Natural killer cell (primary cell): ENCODE measurements around the gene TEX13B. TPM values are rescaled to one million over a fixed set of nuclear protein-coding genes. Genes with fewer than 3 reads are reported as not detected.

Experiments
- ATAC-seq, 3 donors: fragments of 150-1000 bp in 2 of 3; fragments of 200-7000 bp in 1 of 3; cut with Tn5 transposase; 1 replicate in 1 of 3; 2 replicates in 2 of 3; pipeline ENCODE4 v1.10.0; 2021; ENCODE audit warnings: mild to moderate bottlenecking in 2 of 3, moderate library complexity in 2 of 3
- DNase-seq, 2 donors: peaks; one replicate each; pipeline versions ENCODE4 v3.0.0 to v3.0.0-alpha.2; 2013 to 2021; ENCODE audit warnings: mixed read lengths in 1 of 2
- H3K27ac ChIP-seq: one replicate; pipeline ENCODE4 v1.5.1; 2013; ENCODE audit warnings: mild to moderate bottlenecking, low read length
- H3K27me3 ChIP-seq: one replicate; pipeline ENCODE4 v1.6.1; 2013; ENCODE audit warnings: low read length; ENCODE audit not compliant: control insufficient read depth, insufficient read depth
- H3K36me3 ChIP-seq: one replicate; pipeline ENCODE4 v1.6.1; 2013; ENCODE audit warnings: low read length; ENCODE audit not compliant: control insufficient read depth, insufficient read depth
- H3K4me1 ChIP-seq: one replicate; pipeline ENCODE4 v1.6.1; 2013; ENCODE audit warnings: low read length; ENCODE audit not compliant: control insufficient read depth, insufficient read depth
- H3K4me3 ChIP-seq: one replicate; pipeline ENCODE4 v1.5.1; 2013; ENCODE audit warnings: low read length
- H3K9me3 ChIP-seq: one replicate; pipeline ENCODE4 v1.6.1; 2013; ENCODE audit warnings: low read length; ENCODE audit not compliant: control insufficient read depth, insufficient read depth
- H3K27ac Mint-ChIP-seq, 2 donors: one replicate each; pipeline ENCODE4 v1.8.0; 2022; ENCODE audit warnings: mild to moderate bottlenecking in 2 of 2, mixed read lengths in 2 of 2, moderate library complexity in 1 of 2
- H3K27me3 Mint-ChIP-seq, 2 donors: one replicate each; pipeline ENCODE4 v1.8.0; 2022; ENCODE audit warnings: low read depth in 2 of 2, mixed read lengths in 2 of 2
- H3K36me3 Mint-ChIP-seq: one replicate; pipeline ENCODE4 v1.8.0; 2022; ENCODE audit warnings: mixed read lengths
- H3K4me1 Mint-ChIP-seq, 2 donors: one replicate each; pipeline ENCODE4 v1.8.0; 2022; ENCODE audit warnings: mixed read lengths in 2 of 2
- H3K4me3 Mint-ChIP-seq: one replicate; pipeline ENCODE4 v1.8.0; 2022; ENCODE audit warnings: mild to moderate bottlenecking, moderate library complexity, mixed read lengths
- H3K9me3 Mint-ChIP-seq, 2 donors: one replicate each; pipeline ENCODE4 v1.8.0; 2022; ENCODE audit warnings: mixed read lengths in 2 of 2
- CTCF ChIP-seq: fragments of 200-600 bp; IDR thresholded peaks from one replicate; pipeline ENCODE4 v1.8.0; 2022; ENCODE audit warnings: antibody characterized with exemption
- WGBS: methylation state at CpG from one replicate; pipeline ENCODE4 v1.1.7; 2013; ENCODE audit warnings: missing lambda C conversion rate; ENCODE audit not compliant: insufficient coverage; 5-methylcytosine and 5-hydroxymethylcytosine counted together
- intact Hi-C: fragments of 100-400 bp; cut with micrococcal nuclease; formaldehyde crosslinking; loops from one replicate; pipeline ENCODE4 v1.14.2; 2022
- total RNA-seq, 4 donors: library from RNA; stranded (reverse); fragments of 120-200 nt in 1 of 4; gene quantifications; one replicate each; pipeline versions ENCODE4 v1.2.3 to v1.2.4, GENCODE V29; 2013 to 2022

Gene TEX13B
- total RNA-seq, 3 donors from 2014 or later (not counting 1 experiment from before 2014, with no cell fraction given): not detected

- H3K4me1 ChIP-seq: no peaks in the 10 kb centered on the region
- H3K27me3 ChIP-seq: no peaks in the 10 kb centered on the region
- no peak for ATAC-seq
- H3K9me3 ChIP-seq: no peaks in the 10 kb centered on the region
- H3K4me3 ChIP-seq: no peak overlapping the region
- no peak for TF ChIP-seq CTCF
- H3K9me3 Mint-ChIP-seq: peaks cover 0 to 2% of the 10 kb centered on the region in 2 donors
- no peaks in the 10 kb centered on the region for H3K36me3 ChIP-seq
- DNase-seq: no peak
- H3K36me3 Mint-ChIP-seq: no peaks in the 10 kb centered on the region
- intact Hi-C loops: no loop called here
- H3K27ac Mint-ChIP-seq: no peak overlapping the region
- H3K27me3 Mint-ChIP-seq: peaks cover 14 to 26% of the 10 kb centered on the region in 2 donors
- no peaks in the 10 kb centered on the region for H3K4me1 Mint-ChIP-seq
- WGBS: 34% methylated on average over 15 of the region's 16 CpGs
- no peak overlapping the region for H3K27ac ChIP-seq
- no peak overlapping the region for H3K4me3 Mint-ChIP-seq
Measured at GRCh38 chrX:107936434-107936730, 45.8 kb downstream of the TEX13B start.

GRCh38 chrX:107935664-107936433, 46.3 kb downstream of the TEX13B start:
- no peak for TF ChIP-seq CTCF
- Mint-ChIP-seq H3K9me3 (peaks cover 0 to 2% of the 10 kb centered on the region in 2 donors), H3K27ac (no peak overlapping the region), H3K4me1 (no peaks in the 10 kb centered on the region), H3K4me3 (no peak overlapping the region), H3K36me3 (no peaks in the 10 kb centered on the region), H3K27me3 (peaks cover 14 to 27% of the 10 kb centered on the region in 2 donors)
- intact Hi-C loops: no loop called here
- no peak overlapping the region for H3K4me3 ChIP-seq
- H3K9me3 ChIP-seq: no peaks in the 10 kb centered on the region
- no peaks in the 10 kb centered on the region for H3K36me3 ChIP-seq
- DNase-seq: no peak
- WGBS: 13% methylated on average over 47 of the region's 48 CpGs
- H3K4me1 ChIP-seq: no peaks in the 10 kb centered on the region
- no peak overlapping the region for H3K27ac ChIP-seq
- no peak for ATAC-seq
- no peaks in the 10 kb centered on the region for H3K27me3 ChIP-seq

- peaks cover 0 to 2% of the 10 kb centered on the region in 2 donors for H3K9me3 Mint-ChIP-seq
- H3K4me1 Mint-ChIP-seq: no peaks in the 10 kb centered on the region
- no peak for DNase-seq
- Histone ChIP-seq H3K36me3 (no peaks in the 10 kb centered on the region), H3K4me1 (no peaks in the 10 kb centered on the region), H3K4me3 (no peak overlapping the region), H3K27ac (no peak overlapping the region), H3K9me3 (no peaks in the 10 kb centered on the region), H3K27me3 (no peaks in the 10 kb centered on the region)
- no peak overlapping the region for H3K27ac Mint-ChIP-seq
- ATAC-seq: no peak
- intact Hi-C loops: no loop called here
- 78% methylated on average over 6 of the region's 7 CpGs for WGBS
- TF ChIP-seq CTCF: no peak
- H3K36me3 Mint-ChIP-seq: no peaks in the 10 kb centered on the region
- H3K27me3 Mint-ChIP-seq: peaks cover 14 to 27% of the 10 kb centered on the region in 2 donors
- no peak overlapping the region for H3K4me3 Mint-ChIP-seq
Measured at GRCh38 chrX:107935200-107935599, 47.0 kb downstream of the TEX13B start.

- TF ChIP-seq CTCF: no peak
- intact Hi-C loops: no loop called here
- no peaks in the 10 kb centered on the region for H3K27me3 ChIP-seq
- no peaks in the 10 kb centered on the region for H3K9me3 ChIP-seq
- WGBS: 83% methylated on average over 1 of the region's 1 CpG
- no peaks in the 10 kb centered on the region for H3K4me1 Mint-ChIP-seq
- H3K4me1 ChIP-seq: no peaks in the 10 kb centered on the region
- H3K36me3 Mint-ChIP-seq: no peaks in the 10 kb centered on the region
- no peaks in the 10 kb centered on the region for H3K36me3 ChIP-seq
- no peak overlapping the region for H3K27ac ChIP-seq
- H3K27me3 Mint-ChIP-seq: peaks cover 11 to 35% of the 10 kb centered on the region in 2 donors
- peaks cover 0 to 2% of the 10 kb centered on the region in 2 donors for H3K9me3 Mint-ChIP-seq
- DNase-seq (no peak), ATAC-seq (no peak)
- no peak overlapping the region for H3K4me3 Mint-ChIP-seq
- no peak overlapping the region for H3K27ac Mint-ChIP-seq
- no peak overlapping the region for H3K4me3 ChIP-seq
Measured at GRCh38 chrX:107934262-107934661, 47.9 kb downstream of the TEX13B start.
